Measurements from ENCODE around the gene OR51G1. TPM values are rescaled to one million over a fixed set of nuclear protein-coding genes. Genes with fewer than 3 reads are reported as not detected.

The OR51G1 gene
- total and polyA plus RNA-seq, 10 of the 15 experiments (the other 5 are each of a cell fraction or from before 2014, with no cell fraction given), result not detected

- TF ChIP-seq TAF1 (IDR thresholded peaks at IDR 0.05; ENCODE audit: borderline replicate concordance, low read depth, low read length) (no peak), KAT2A (conservative IDR thresholded peaks at IDR 0.05; ENCODE audit: control insufficient read depth, low read depth, low read length) (no peak), USF2 (IDR thresholded peaks at IDR 0.05; ENCODE audit: borderline replicate concordance, low read depth, low read length) (no peak), ASH2L (IDR thresholded peaks at IDR 0.05; ENCODE audit: borderline replicate concordance, low read depth) (no peak), SIX5 (IDR thresholded peaks at IDR 0.05; ENCODE audit: low read depth, low read length, severe bottlenecking) (no peak), KLF5 (IDR thresholded peaks at IDR 0.05; ENCODE audit: partially characterized antibody) (no peak), WRNIP1 (IDR thresholded peaks at IDR 0.05; ENCODE audit: borderline replicate concordance, low read depth, low read length) (no peak), NFIC (IDR thresholded peaks at IDR 0.05; ENCODE audit: low read depth, low read length) (no peak), ZNF384 (IDR thresholded peaks at IDR 0.05; ENCODE audit: borderline replicate concordance, low read depth, low read length) (no peak), ETV6 (conservative IDR thresholded peaks at IDR 0.05 in 1 of 2, IDR thresholded peaks at IDR 0.05 in 1 of 2; ENCODE audit: borderline replicate concordance in 1 of 2, low read depth in 1 of 2) (no peak)
Measured at GRCh38 chr11:4887591-4887990, 36.5 kb downstream of the OR51G1 start (continued).

- intact Hi-C loops (cut with micrococcal nuclease; ENCODE audit: unreplicated experiment) (no loop called here), in situ Hi-C loops (cut with MboI) (no loop called here)
- no TSS peak for BruUV-seq (replicated peaks)
- SMC1A ChIA-PET (ENCODE audit: uncharacterized antibody, unreplicated experiment), result no interaction called here
- ATAC-seq (no peak), DNase-seq (ENCODE audit: low read depth, low spot score) (no peak), FAIRE-seq (no peak)
- RAD21 ChIA-PET (ENCODE audit: unreplicated experiment), result no interaction called here
- no peak overlapping the region for H3K9ac ChIP-seq (ENCODE audit: control insufficient read depth, insufficient read depth, low read length)
- H4K20me1 ChIP-seq (ENCODE audit: control insufficient read depth, insufficient read depth), result no peaks in the 10 kb centered on the region
- no peaks in the 10 kb centered on the region for H3K9me3 ChIP-seq (replicated peaks; ENCODE audit: control insufficient read depth, insufficient read depth, low read length)
- no peak overlapping the region for H3K4me3 ChIP-seq
- no peak overlapping the region for H3K27ac ChIP-seq (ENCODE audit: control insufficient read depth, insufficient read depth)
- H3K4me1 ChIP-seq (ENCODE audit: control insufficient read depth, insufficient read depth, low read length), result no peaks in the 10 kb centered on the region
- H3K36me3 ChIP-seq (ENCODE audit: control insufficient read depth in 2 of 2, insufficient read depth in 2 of 2, low read length in 1 of 2), result no peaks in the 10 kb centered on the region
- POLR2A ChIA-PET, result no interaction called here
- CTCF ChIA-PET, result no interaction called here
- H3K27me3 ChIP-seq (replicated peaks in 1 of 2; ENCODE audit: control insufficient read depth in 2 of 2, insufficient read depth in 2 of 2, low read length in 1 of 2), result no peaks in the 10 kb centered on the region
- no peak for TF ChIP-seq SIX5 (IDR thresholded peaks at IDR 0.05; ENCODE audit: low read depth, low read length, severe bottlenecking)
- no peak overlapping the region for H2AFZ ChIP-seq (ENCODE audit: control insufficient read depth, low read depth, low read length)
- no peaks in the 10 kb centered on the region for H3K79me2 ChIP-seq (ENCODE audit: control insufficient read depth, insufficient read depth, low read length)
- H3K4me2 ChIP-seq (ENCODE audit: control insufficient read depth, insufficient read depth), result no peak overlapping the region
- WGBS (ENCODE audit: insufficient coverage, insufficient replicate concordance, low lambda C conversion rate, missing lambda C conversion rate), result 16% methylated on average over 3 of the region's 3 CpGs
Measured at GRCh38 chr11:4886186-4886585, 38.0 kb downstream of the OR51G1 start.

Data from GM12878 (cell line).